GM12892 (cell line): ENCODE measurements around the gene RAET1E.

ENCODE experiments used
- POLR2A ChIP-seq: IDR thresholded peaks from 2 replicates; pipeline ENCODE4 v1.6.1; 2011; ENCODE audit warnings: low read depth, low read length, control low read depth
- POLR2AphosphoS5 ChIP-seq: IDR thresholded peaks from 2 replicates; pipeline ENCODE4 v1.6.1; 2011; ENCODE audit warnings: low read depth, low read length, control low read depth

GRCh38 chr6:149933036-149933435, 35.1 kb upstream of the RAET1E start:
- TF ChIP-seq POLR2A, result no peak
- TF ChIP-seq POLR2AphosphoS5, result no peak
